ENCODE data around the gene STXBP4. TPM values are rescaled to one million over a fixed set of nuclear protein-coding genes. Genes with fewer than 3 reads are reported as not detected.

STXBP4 gene
- total and polyA plus RNA-seq, 3 donors from 2014 or later = 4.7 to 25.8 (median 19.3) TPM

DNA sequence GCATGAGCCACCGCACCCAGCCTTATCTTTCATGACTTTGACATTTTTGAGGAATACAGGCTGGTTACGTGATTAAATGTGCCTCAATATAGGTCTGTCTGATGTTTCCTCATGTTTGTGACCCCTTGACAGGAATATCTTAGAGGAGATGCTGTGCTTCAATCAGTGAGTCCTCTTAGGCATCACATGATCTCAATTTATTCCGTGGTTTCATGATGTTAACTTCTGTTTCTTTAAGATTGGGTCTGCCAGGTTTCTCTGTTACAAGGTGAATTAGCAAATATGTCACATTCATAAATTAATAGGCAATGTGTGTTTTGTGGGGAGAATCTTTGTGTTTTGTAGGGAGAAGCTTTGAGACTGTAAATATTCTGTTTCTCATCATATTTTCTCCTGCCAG, 3.3 kb downstream of the STXBP4 start:
- no peaks in the 10 kb centered on the region for H3K27me3 ChIP-seq
- no peak for TF ChIP-seq CTCF (IDR thresholded peaks at IDR 0.05)
- no peak for TF ChIP-seq POLR2A (IDR thresholded peaks at IDR 0.05)
- peaks cover 21% of the 10 kb centered on the region for H3K4me1 ChIP-seq
- no peak overlapping the region for H3K4me3 ChIP-seq
- no peak overlapping the region for H3K27ac ChIP-seq
- 92 to 96% methylated on average over 3 of the region's 3 CpGs for WGBS, 2 donors
- DNase-seq = no peak
- no peaks in the 10 kb centered on the region for H3K36me3 ChIP-seq (ENCODE audit: low read depth, missing control alignments)
- intact Hi-C loops (cut with DNase I; ENCODE audit: low total_unique reads) = no loop called here
- no peaks in the 10 kb centered on the region for H3K9me3 ChIP-seq

- TF ChIP-seq POLR2A (IDR thresholded peaks at IDR 0.05) (no peak), CTCF (IDR thresholded peaks at IDR 0.05) (no peak)
- 86 to 91% methylated on average over 3 of the region's 3 CpGs for WGBS, 2 donors
Measured at GRCh38 chr17:54972406-54973138, 4.0 kb downstream of the STXBP4 start.

DNA sequence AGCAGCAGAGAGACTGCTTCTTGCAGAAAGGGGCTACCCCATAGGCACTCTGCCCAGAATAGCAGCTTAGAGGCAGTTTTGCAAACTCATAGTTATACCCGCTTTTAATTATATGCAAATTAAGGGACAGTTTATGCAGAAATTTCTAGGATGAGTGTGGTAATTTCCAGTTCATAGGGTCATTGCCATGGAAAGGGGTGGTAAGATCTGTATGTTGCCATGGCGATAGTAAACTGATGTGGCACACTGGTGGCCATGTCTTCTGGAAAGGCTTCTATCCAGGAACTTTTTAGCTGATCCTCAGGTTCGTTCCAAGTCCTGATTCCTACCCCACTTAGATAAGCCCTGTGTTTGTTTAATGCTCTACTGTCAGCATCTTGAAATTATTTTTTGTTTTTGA, 6.2 kb downstream of the STXBP4 start:
- Histone ChIP-seq H3K36me3 (ENCODE audit: low read depth, missing control alignments) (no peaks in the 10 kb centered on the region), H3K4me3 (no peak overlapping the region), H3K9me3 (no peaks in the 10 kb centered on the region), H3K27ac (no peak overlapping the region), H3K4me1 (peaks cover 11% of the 10 kb centered on the region), H3K27me3 (no peaks in the 10 kb centered on the region)
- intact Hi-C loops (cut with DNase I; ENCODE audit: low total_unique reads) = no loop called here
- DNase-seq = no peak
- 87 to 91% methylated on average over 3 of the region's 3 CpGs for WGBS, 2 donors
- no peak for TF ChIP-seq CTCF (IDR thresholded peaks at IDR 0.05)
- no peak for TF ChIP-seq POLR2A (IDR thresholded peaks at IDR 0.05)

More at GRCh38 chr17:54972406-54973138, 4.0 kb downstream of the STXBP4 start:
- Histone ChIP-seq H3K27me3 (no peaks in the 10 kb centered on the region), H3K4me3 (no peak overlapping the region), H3K36me3 (ENCODE audit: low read depth, missing control alignments) (no peaks in the 10 kb centered on the region), H3K27ac (no peak overlapping the region), H3K4me1 (peaks cover 14% of the 10 kb centered on the region), H3K9me3 (no peaks in the 10 kb centered on the region)
- DNase-seq = no peak
- intact Hi-C loops (cut with DNase I; ENCODE audit: low total_unique reads) = no loop called here

DNA sequence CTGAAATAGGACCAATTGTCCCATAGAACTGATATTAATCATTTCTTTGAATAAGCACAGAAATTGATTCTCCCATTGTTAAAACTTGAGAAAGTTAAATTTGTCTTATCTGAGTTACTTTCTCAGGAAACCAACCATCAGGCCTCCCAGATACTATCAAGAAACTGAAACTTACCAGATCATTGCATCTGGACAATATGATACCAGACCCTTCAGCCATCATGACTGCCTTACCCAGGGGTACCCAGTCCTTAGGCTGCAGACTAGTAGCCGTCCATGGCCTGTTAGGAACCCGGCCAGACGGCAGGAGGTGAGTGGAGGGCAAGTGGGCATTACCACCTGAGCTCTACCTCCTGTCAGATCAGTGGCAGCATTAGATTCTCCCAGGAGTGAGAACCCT, 7.8 kb downstream of the STXBP4 start:
- TF ChIP-seq CTCF (IDR thresholded peaks at IDR 0.05) = no peak
- TF ChIP-seq POLR2A (IDR thresholded peaks at IDR 0.05) = no peak
- intact Hi-C loops (cut with DNase I; ENCODE audit: low total_unique reads) = no loop called here
- Histone ChIP-seq H3K27ac (no peak overlapping the region), H3K9me3 (no peaks in the 10 kb centered on the region), H3K36me3 (ENCODE audit: low read depth, missing control alignments) (no peaks in the 10 kb centered on the region), H3K27me3 (no peaks in the 10 kb centered on the region), H3K4me1 (peaks cover 4% of the 10 kb centered on the region), H3K4me3 (no peak overlapping the region)
- DNase-seq = no peak
- WGBS, 2 donors = 94 to 95% methylated on average over 3 of the region's 3 CpGs

DNA sequence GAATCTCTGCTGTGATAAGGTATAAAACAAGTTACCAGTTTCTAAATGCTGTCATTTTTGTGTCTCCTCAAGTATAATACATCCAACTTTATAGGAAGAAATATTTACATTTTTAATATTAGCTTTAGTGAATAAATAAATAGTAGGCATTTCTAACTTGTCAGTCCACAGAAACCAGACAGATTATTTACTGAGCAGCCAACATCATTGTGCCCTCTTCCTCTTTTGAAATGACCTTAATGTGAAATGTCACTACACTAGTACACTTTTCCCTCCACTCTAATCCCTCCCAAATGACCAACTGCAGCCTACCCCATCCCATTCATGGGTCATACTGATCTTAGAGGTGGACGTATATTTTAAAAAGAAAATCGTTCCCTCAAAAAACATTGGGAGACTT, 9.2 kb downstream of the STXBP4 start:
- no peak overlapping the region for H3K4me3 ChIP-seq
- TF ChIP-seq POLR2A (IDR thresholded peaks at IDR 0.05) (no peak), CTCF (IDR thresholded peaks at IDR 0.05) (no peak)
- H3K27ac ChIP-seq = no peak overlapping the region
- 89 to 94% methylated on average over 2 of the region's 2 CpGs for WGBS, 2 donors
- H3K36me3 ChIP-seq (ENCODE audit: low read depth, missing control alignments) = no peaks in the 10 kb centered on the region
- H3K4me1 ChIP-seq = peaks cover 5% of the 10 kb centered on the region
- intact Hi-C loops (cut with DNase I; ENCODE audit: low total_unique reads) = no loop called here
- H3K9me3 ChIP-seq = no peaks in the 10 kb centered on the region
- DNase-seq = no peak
- H3K27me3 ChIP-seq = no peaks in the 10 kb centered on the region
